HG02759 (cell line): ENCODE measurements around the gene BTN1A1.
"Not testable (repeated sequence)": the region's sequence is repeated elsewhere in the genome, so short reads cannot be mapped to it uniquely, and the experiment has no call there.

Source experiments
- ATAC-seq: cut with Tn5 transposase; IDR thresholded peaks from one replicate; pipeline ENCODE4 v1.9.1; 2021; ENCODE audit warnings: mild to moderate bottlenecking, moderate library complexity; ENCODE audit not compliant: unreplicated experiment

Gene BTN1A1

DNA sequence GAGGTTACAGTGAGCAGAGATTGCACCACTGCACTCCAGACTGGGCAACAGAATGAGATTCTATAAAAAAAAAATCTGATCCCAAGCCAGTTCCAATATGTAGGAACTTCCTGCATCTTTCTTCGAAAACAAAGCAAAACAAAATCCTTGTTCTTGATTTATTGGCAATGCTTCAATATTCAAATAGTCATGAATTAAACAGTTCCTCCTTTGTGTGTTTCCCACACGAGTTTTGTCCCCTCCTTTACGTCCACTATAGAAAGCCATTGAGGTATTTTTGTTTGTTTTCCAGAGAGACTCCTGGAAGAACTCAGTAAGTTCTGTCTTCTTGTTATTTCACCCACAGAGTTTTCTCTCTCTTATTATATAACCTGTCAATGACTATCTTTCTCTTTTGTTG is 7.6 kb downstream of the BTN1A1 start:
- no peak for ATAC-seq

DNA sequence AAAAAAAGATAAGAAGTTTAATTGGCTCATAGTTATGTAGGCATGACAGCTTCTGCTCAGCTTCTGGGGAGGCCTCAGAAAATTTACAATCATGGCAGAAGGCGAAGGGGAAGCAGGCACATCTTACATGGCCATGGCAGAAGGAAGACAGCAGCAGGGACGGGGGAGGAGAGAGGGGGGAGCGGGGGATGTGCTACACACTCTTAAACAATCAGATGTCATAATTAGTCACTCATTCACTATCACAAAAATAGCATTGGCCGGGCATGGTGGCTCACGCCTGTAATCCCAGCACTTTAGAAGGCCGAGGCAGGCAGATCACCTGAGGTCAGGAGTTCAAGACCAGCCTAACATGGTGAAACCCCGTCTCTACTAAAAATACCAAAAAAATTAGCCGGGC is 10.9 kb downstream of the BTN1A1 start:
- ATAC-seq: not testable (repeated sequence)

DNA sequence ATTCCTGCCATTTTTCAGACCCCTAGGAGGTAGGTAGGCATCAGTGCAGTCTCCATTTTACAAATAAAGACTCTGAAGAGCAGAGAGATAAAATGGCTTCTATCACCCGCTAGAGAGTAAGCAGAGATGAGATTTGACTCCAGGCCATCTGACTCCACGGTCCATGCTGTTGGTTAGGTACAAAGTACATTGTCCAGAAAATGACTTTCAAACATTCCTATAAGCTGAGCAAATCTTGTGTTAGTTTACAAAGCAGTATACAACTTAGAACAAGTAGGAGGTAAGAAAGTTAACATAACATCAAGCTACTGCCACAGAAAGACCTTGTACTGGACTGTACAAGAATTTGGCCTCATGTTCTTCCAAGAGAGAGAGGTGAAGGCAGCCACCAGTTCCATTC is 14.9 kb downstream of the BTN1A1 start:
- no peak for ATAC-seq

DNA sequence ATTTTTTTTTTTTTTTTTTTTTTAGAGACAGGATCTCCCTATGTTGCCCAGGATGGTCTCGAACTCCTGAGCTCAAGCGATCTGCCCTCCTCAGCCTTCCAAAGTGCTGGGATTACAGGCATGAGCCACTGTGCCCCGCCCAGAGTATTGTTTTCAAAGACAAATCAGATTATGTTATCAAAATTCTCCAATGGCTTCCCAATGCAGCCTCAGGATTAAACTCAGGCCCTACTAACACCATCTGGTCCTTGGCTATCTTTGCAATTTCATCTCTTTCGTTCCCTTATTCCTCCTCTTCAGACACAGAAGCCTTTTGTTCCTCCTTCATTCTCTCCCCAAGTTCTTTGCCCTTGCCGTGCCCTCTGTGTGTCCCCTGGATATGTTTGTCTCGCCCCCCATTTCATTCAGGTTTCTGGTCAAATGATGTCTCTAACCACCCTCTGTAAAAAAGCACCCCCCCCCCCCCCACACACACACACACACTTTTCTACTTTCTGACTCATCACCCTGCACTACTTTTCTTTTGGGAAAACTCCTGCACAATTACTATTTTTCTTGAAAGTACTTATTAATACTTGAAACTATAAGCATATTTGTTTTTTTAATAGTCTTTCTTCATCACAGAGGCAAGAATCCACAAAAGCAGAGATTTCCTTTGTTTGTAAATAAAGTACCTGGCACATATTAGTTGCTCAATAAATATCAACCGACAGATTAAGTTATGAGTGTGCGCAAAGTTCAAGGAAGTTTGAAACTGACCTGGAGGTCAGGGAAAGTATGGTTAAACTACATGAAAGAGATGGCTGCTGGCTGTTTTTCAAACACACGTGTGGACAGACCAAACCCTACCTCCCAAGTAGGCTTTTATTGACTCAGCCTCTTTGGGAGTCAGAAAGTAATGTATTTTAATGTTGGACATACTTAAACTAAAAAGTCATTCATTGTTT is 16.7 kb downstream of the BTN1A1 start:
- ATAC-seq: no peak

DNA sequence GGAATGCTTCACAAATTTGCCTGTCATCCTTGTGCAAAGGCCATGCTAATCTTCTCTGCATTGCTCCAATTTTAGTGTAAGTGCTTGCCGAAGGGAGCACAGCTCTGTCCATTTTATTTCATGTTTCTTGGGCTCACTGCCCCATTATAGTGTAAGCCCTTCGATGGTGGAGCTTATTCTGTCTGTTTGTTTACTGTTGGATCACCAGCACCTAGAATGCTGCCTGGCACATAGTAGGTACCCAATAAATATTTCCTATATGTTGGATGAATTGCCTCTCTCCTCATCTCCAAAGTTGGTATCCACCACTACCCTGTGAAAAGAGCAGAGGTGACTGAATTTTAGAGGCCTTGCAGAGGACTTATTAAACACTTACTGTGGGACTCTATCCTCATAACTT is 19.3 kb downstream of the BTN1A1 start:
- ATAC-seq: no peak

DNA sequence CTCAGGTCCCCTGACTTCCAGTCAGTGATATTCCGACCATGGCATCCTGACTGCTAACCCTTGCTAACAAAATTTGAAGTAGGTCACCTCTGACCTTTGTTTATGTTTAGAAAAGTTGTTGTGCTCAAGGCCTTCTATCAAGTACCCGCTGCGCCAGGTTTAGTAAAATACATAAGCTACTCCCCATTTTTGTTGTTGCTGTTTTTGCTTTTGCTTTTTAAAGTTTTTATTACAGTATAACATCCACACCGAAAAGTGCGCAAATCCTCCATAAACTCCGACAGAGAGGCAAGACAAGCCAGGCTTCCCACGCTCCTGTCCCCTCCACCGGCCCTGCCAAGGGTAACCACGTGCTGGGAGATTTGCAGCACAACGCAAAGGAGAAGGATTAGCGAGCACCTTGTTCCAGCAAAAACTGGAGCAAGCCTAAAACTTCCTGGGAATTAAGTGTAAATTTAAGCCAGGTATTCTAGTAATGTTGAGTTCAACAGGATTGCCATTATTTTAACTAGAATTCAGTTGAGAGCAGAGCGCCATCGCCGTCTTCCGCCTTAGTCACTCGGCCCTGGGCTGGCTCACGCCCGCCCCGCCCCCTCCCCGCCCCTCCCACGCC is 20.2 kb downstream of the BTN1A1 start:
- ATAC-seq: peak; percentile 30

DNA sequence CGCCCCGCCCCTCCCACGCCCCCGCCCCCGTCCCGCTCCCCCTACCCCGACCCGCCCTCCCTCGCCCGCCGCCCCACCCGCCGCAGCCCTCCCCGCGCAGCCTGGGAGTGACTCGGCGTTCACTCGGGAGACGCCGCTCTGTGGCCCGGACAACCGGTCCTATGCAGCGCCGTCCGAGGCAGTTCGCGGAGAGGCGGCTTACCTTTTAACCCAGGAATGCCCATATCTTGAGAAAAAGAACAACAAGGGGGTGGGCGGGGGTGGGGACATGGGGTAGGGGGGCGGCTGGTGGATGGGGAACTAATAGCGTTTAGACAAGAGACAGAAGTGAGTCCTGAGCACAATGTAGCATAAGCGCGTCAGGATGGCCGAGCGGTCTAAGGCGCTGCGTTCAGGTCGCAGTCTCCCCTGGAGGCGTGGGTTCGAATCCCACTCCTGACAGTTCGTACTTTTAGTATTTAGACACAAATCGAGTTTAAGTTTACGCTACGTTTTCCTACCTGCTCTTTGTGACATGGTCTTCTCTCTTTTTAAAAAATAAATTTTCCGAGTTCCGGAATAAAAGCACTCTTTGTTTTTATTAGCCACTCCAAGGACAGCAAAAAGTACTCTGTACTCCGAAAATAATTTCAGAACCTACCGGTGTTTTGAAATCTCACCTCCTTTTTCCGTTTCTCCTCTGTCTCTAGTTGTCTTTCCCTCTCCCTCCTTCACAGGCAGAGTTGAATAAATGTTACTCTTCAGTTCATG is 20.9 kb downstream of the BTN1A1 start:
- peak; percentile 62 for ATAC-seq

- ATAC-seq: peak; percentile 85
Measured at GRCh38 chr6:26521600-26522391, 21.7 kb downstream of the BTN1A1 start.

- ATAC-seq: not testable (repeated sequence)
Measured at GRCh38 chr6:26522486-26523228, 22.6 kb downstream of the BTN1A1 start.

GRCh38 chr6:26524314-26524713 is 24.2 kb downstream of the BTN1A1 start:
- ATAC-seq: not testable (repeated sequence)

GRCh38 chr6:26524722-26525370 is 24.7 kb downstream of the BTN1A1 start:
- no peak for ATAC-seq

GRCh38 chr6:26525838-26526237 is 25.7 kb downstream of the BTN1A1 start:
- no peak for ATAC-seq

GRCh38 chr6:26526928-26527327 is 26.8 kb downstream of the BTN1A1 start:
- ATAC-seq: no peak

- no peak for ATAC-seq
Measured at GRCh38 chr6:26530203-26530602, 30.1 kb downstream of the BTN1A1 start.

DNA sequence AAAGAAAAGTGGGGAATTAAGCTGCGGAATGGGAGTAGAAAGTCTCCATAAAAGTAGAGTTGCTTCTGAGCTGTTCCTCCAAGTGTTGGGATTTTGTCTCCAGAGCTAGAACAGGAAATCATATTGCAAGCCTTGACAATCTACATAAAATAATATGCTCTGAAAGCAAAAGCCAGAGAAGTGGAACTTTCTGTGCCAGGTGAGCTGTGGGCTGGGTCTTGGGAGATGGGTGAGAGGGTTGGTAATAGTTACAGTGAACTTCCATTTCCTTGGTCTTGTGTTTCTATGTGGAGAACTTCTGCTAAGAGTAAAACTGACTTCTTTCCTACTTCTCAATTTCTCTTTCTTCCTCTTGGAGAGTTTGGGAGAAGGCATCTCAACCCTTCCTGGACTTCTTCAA is 31.8 kb downstream of the BTN1A1 start:
- no peak for ATAC-seq

- peak; percentile 37 for ATAC-seq
Measured at GRCh38 chr6:26532699-26533531, 32.8 kb downstream of the BTN1A1 start.

DNA sequence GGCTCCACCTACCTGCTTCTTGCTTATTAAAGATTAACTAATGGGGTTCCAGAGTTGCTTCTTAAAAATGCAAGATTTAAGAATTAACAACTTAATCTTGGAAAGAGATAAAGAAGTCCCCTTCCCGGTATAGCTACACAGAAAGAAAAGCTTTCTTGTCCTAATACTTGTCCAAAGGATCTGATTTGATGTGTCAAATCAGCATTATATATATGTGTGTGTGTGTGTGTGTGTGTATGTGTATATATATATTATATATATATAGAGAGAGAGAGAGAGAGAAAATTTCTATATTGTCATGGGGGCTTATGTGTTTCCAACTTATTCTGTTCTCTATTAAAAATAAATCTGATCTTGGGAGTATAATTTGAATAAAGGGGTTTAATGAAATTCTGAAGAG is 33.4 kb downstream of the BTN1A1 start:
- no peak for ATAC-seq

DNA sequence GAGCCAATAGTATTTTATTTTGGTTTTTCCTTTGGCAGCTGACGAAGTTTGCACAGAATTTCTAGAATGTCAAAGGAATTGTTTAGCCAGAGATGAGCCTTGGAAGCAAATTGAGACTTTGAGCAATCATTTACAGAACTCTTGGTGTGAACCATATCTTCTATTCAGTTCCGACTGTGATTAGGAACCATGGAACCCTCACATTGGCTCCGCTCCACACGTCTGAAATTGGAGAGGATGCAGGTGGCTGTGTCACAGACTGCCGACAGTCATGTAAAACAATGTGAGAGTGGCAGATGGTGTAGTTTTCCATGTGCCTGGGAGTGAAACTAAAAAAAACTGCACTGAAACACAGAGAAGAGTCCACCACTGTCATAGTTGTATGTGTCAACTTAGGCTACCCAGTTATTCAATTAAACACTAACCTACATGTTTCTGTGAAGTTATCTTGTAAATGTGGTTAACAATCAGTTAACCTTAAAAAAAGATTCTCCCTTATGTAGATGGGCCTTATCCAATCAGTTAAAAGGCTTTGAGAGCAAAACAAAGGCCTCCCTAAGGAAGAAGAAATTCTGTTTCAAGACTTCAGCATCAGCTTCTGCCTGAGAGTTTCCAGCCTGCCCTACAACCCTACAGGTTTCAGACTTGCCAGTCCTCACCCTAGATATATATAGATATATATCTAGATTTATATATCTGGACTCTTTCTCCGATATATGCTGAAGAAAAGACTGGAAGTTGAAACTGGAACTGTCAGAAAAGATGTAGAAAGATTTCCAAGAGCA is 34.8 kb downstream of the BTN1A1 start:
- ATAC-seq: no peak
